Measurements from ENCODE around the gene UST. TPM values are rescaled to one million over a fixed set of nuclear protein-coding genes. Genes with fewer than 3 reads are reported as not detected.
A peak's percentile ranks its signal among the peaks of the same experiment; 100 is the strongest.
"Not testable (repeated sequence)": the region's sequence is repeated elsewhere in the genome, so short reads cannot be mapped to it uniquely, and the experiment has no call there.

The UST gene
- total RNA-seq, 1 experiment from 2014 or later: 6.8 TPM

GRCh38 chr6:148898376-148899014 lies 151.7 kb downstream of the UST start:
- no peak for DNase-seq (ENCODE audit: low read depth)

GRCh38 chr6:148904896-148905870 lies 158.4 kb downstream of the UST start:
- no peak for DNase-seq (ENCODE audit: low read depth)

DNA sequence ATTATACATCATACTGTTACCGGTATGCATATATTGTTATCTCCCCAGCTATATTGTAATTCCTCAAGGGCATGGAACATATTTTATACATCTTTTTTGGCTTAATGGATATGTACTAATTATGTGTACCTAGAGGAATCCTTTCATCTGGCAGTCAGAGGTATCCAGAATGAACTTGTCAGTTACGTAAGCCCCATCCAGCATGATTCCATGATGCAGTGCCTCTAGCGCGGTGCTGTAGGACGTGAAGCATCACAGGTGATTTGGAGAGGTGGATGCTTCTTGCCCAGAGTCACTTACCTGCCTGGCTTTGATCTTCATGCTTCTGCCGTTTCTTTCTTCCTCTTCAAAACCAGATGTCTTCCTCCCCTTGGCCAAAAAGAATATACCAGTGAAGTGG lies 159.1 kb downstream of the UST start:
- no peak for DNase-seq (ENCODE audit: low read depth)

GRCh38 chr6:148906386-148906785 lies 159.6 kb downstream of the UST start:
- no peak for DNase-seq (ENCODE audit: low read depth)

- no peak for DNase-seq (ENCODE audit: low read depth)
These were observed 160.7 kb downstream of the UST start for GRCh38 chr6:148907573-148907972.

DNA sequence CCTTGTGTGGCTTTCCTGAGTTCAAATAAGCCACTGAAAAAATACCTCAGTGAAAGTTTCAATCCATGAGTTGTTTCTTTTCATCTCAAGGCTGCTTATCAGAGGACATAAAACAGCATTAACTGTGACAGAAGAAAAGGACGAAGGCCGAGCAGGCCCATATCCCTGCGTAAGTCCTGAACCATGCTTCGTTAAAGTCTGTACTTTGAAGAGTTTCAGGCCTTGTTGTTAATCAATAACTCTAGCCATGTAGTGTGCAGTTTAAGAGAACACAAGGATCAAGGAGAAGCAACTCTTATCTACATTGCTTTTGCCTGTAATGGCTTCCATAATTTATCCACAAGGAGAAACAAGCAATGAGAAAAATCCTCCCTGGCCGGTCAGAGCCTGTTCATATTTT lies 165.4 kb downstream of the UST start:
- no peak for DNase-seq (ENCODE audit: low read depth)

- DNase-seq (ENCODE audit: low read depth): no peak
These were observed 169.0 kb downstream of the UST start for GRCh38 chr6:148915810-148916209.

DNA sequence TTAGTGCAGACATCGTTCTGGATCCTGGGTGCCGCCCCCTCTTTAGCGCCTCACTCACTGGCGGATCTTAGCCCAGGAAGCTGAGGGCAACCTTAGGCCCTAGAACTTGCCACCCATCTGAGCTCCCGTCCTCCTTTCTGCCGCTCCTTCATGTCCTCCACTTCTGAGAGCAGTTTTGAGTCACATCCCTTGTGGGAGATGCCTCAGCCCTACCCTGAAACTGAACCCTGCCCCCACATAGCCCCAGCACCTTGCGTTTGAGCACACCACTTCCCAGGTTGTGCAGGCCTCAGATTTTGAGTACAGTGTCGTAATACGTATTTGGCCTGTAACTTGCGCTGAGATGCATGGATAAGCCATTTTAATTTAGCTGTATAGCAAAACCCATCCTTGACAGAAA lies 169.7 kb downstream of the UST start:
- DNase-seq (ENCODE audit: low read depth): not testable (repeated sequence)

- no peak for DNase-seq (ENCODE audit: low read depth)
These were observed 177.6 kb downstream of the UST start for GRCh38 chr6:148924226-148925012.

- no peak for DNase-seq (ENCODE audit: low read depth)
These were observed 178.9 kb downstream of the UST start for GRCh38 chr6:148925701-148926100.

- DNase-seq (ENCODE audit: low read depth): no peak
These were observed 179.6 kb downstream of the UST start for GRCh38 chr6:148926478-148926877.

DNA sequence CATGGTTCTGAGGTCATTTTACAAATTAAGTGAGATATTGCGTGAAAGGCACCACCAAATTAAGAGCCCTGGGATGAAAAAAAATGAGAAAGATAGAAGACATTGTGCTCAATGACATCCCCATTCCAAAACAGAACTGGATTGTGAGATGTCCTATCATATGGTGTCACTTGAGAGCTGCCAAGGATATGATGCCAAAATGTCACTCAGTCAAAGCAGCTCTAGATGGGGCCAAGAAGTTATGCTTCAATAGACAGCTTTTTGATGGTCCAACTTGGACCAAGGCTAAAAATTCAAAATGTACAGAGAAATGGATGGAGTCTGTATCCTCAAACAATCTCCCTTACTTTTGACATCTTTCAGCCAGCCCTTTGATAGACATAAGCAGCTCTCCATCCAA lies 180.8 kb downstream of the UST start:
- DNase-seq (ENCODE audit: low read depth): no peak

DNA sequence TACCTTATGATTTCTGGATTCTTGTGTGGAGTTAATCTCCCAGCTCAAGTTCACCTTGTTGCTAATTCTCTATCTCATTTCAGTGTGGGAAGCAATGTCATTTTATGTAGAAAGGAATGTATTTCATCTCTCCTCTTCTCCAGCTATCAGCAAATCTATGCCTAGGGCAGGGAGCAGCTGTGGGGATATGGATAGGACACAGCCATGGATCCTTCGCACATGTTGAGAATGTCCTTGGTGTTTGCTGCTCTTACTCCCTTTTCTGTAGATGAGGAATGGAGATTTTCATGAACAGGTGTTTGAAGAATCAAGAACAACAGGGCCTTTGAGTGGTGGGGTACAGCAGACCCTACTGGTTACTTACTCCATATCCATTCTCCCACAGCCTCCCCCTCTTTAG lies 182.0 kb downstream of the UST start:
- DNase-seq (ENCODE audit: low read depth): no peak

DNA sequence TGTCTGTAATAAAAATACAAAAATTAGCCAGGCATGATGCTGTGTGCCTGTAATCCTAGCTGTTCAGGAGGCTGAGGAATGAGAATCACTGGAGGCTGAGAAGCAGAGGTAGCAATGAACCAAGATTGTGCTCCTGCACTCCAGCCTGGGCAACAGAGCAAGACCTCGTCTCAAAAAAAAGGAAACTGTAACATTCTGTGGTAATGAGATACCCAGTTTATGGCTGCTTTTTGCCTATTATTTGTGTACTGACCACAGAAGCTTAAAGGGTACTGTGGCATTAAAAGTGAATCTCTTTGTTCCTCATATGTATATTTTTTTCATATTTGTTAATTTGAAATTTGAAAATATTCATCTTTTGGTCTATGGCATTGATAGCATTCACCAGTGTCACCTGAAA lies 185.4 kb downstream of the UST start:
- DNase-seq (ENCODE audit: low read depth): no peak

DNA sequence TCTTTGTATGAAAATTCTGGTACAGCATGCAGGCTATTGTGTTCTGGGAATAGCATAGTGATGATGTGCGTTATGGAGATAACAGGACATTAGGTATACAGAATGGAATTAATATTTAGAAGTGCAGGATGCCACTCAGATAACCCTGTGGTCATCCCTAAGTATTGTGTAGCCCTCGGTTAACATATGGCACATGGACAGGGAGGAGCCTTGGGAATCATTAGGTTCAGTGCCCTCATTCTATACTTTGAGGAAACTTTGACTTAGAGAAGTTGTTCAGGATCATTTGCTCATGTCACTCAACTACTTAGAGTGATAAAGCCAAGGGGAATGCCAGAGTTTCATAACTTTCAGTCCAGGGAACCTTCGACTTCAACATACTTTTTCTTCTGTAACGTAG lies 185.9 kb downstream of the UST start:
- DNase-seq (ENCODE audit: low read depth): no peak

- DNase-seq (ENCODE audit: low read depth): peak; percentile 13
These were observed 187.7 kb downstream of the UST start for GRCh38 chr6:148934539-148934938.

DNA sequence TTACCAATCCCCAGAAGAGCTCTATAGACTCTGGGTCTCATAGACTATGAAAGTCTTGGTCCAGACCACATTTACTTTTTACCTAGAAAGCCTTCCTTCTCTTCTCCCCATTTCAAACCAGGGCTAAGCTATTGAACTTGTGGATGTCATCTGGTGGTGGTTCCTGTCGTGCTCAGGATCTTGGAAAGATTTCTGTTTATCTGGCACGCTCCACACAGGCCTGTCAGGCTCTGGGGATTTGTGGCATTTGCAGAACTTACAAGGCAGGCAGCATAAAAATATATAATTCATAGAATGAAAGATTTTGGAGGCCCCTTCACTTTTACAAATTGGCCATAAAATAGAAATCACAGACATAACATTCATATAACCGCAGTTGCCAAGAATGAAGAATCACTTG lies 188.1 kb downstream of the UST start:
- no peak for DNase-seq (ENCODE audit: low read depth)

DNA sequence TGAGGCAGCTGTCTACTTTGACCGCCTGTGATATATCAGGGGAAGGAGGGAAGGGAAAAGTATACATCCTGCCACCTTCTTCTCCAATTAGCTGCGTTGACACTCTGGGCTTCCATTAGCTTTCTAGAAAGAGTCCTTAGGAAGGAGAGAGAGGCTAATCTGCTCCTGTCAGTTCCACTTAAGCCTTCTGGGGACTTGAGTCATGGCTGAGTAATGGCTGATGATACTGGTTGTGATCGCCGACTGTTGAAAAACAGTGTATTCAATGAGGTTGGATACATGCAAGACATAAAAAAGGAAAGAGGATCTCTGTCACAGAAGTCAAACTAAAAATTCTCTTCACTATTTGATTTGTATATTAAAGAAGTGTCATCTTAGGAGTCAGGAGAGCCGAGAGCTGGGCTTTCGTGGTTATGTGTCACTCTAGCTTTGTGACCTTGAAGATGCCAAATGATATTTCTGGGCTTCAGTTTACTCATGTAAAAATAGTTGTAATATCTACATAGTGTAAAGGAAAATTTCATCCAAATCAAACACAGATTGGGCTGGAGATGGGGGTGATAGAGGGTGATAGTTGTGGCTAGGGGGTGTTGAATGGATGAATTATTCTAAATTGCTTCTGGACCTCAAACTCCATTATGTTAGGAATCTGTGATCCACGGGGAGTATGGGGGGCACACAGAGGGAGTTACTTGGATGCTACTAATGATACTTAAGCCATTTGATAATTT lies 189.0 kb downstream of the UST start:
- peak; percentile 75 for DNase-seq (ENCODE audit: low read depth)

DNA sequence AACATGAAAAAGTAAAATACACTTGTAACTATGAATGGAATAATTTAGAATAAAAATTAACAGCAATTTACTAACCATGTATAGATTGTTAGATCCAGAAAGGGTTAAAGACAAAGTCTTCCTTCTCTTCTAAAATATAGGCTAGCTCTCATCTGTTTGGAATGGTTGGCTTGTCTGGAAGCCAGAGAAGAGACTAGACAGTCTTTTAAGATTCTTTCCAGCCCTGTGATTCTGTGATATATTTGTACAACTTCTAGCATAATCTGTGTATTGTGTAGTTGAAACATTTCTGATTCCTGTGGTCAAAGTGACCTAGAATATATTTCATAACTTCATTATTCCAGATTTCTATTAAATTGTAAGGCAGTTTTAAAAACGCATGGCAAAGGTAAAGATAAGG lies 196.6 kb downstream of the UST start:
- DNase-seq (ENCODE audit: low read depth): no peak

GRCh38 chr6:148944608-148945007 lies 197.8 kb downstream of the UST start:
- DNase-seq (ENCODE audit: low read depth): no peak

GRCh38 chr6:148945301-148946021 lies 198.6 kb downstream of the UST start:
- DNase-seq (ENCODE audit: low read depth): no peak

Measured in RPMI7951 (cell line).